NCI-H446 (cell line): ENCODE results near the gene DMC1.
A peak's percentile ranks its signal among the peaks of the same experiment; 100 is the strongest.
"Not testable (repeated sequence)": the region's sequence is repeated elsewhere in the genome, so short reads cannot be mapped to it uniquely, and the experiment has no call there.

Experiments
- DNase-seq, 2 experiments: peaks; one replicate each; lab custom pipeline; 2025; lab: John Stamatoyannopoulos, UW

Gene DMC1, protein sequence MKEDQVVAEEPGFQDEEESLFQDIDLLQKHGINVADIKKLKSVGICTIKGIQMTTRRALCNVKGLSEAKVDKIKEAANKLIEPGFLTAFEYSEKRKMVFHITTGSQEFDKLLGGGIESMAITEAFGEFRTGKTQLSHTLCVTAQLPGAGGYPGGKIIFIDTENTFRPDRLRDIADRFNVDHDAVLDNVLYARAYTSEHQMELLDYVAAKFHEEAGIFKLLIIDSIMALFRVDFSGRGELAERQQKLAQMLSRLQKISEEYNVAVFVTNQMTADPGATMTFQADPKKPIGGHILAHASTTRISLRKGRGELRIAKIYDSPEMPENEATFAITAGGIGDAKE

DNA sequence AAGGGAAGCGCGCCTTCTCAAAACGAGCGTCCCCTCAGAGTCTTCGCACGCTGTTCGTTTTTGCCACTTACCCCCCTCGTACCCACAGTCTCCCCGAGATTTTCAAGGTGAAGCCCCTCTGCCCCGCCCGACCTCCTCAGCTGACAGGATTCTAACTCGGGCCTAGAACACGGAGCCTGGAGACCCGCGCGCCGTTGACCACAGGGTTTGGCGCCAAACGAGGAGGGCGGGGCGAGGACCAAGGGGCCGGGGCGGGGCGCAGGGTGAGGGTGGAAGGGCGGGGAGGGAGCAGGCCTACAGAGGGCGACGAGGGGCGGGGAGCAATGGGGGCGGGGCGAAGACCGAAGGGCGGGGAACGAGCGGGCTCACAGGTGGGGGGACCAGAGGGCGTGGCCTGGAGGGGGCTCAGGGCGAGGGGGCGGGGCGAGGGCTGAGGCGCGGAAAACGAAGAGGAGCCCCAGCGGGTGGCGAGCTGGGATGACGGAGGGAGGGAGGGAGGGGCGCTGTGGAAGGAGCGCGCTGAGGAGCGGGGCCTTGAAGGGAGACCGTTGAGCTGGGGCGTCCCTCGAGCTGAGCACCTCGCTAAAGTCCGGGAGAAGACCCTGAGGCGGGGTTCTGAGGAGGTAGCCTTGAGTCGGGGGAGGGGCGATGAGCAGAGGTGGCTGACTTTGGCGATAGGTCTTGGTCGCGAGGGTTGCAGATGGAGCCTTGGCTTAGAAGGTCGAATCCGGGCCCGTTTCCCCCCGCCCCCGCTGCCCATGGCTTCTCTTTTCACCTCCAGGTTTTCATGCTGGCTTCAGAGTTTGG lies at the start of gene DMC1:
Gene DMC1, minus strand, starts transcription at position 212 of the 807 bp plus-strand sequence. CDS start 1,927 bp downstream, outside the sequence.
- peak in 1 of 2 experiments; percentile 40 for DNase-seq

DNA sequence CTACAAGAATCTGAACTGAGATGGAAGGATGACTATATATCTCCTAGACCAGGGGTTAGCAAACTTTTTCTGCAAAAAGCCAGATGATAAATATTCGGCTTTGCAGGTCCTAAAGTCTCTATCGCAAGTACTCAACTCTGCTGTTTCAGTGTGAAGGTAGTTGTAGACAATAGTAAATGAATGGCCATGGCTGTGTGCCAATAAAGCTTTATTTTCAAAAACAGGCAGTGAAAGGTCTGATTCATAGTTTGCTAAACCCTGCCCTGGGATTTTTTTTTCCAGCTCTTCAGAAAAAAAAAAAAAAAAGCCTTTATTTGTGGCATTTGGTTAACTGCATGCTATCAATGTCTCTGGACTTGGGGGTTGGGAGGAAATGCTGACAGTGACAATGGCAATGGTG lies 48.7 kb upstream of the DMC1 start:
- DNase-seq: no peak

DNA sequence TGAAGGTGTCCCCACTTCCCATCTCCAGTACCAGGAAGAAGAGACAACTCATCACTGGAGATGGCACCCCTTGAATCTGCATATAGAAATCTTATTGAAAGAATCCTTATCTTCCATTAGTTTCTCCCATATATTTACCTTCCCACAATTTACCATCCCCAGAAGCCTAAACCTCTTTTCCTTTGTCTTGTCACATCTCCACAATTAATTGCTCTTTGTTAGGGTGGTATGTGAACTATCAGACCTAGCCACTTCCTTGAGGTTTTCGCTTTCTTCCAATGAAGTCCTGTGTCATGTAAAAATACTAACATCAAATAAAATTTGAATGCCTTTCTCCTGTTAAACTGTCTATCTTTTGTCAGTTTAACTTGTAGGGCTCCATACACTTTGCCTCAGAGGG lies 48.3 kb upstream of the DMC1 start:
- DNase-seq: no peak

DNA sequence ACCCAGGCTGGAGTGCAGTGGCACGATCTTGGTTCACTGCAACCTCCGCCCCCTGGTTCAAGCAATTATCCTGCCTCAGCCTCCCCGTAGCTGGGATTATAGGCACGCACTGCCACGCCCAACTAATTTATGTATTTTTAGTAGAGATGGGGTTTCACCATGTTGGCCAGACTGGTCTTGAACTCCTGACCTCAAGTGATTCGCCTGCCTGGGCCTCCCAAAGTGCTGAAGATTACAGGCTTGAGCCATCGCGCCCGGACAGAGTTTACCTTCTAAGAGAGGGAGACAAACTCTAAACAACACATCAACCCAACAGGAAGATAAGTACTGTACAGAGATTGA lies 45.1 kb upstream of the DMC1 start:
- DNase-seq: not testable (repeated sequence)

DNA sequence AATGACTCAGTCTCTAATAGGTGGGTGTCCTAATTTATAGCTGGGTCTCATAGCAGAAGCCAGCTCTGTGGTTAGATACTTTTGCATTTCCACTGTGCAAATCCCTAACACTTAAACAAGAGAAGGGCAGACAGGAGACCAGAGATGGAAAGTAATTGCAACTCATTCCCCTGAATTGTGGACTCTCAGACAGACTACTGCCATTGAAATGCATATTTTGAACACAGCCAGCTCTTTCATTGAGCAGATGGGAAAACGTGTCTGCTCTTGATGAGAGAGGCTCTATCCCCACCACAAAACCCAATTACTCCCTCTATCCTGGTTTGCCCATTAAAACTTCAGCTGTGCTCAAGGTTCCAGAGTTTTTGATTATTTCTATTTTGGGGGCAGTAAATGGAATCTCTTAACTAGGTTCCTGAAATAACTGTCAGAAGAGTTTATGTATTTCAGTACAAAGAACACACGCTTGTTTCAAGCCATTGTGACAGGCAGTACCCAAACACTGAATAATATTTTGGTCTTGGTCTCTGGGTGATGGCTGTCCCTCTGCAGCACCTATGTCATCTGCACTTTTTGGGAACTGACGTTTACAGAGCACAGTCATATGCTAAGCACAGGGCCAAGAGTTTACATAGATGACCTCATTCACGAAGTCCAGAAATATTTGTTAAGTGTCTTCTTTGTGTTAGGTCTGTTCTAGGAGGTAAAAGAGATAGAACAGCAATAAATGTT lies 44.5 kb upstream of the DMC1 start:
- no peak for DNase-seq

DNA sequence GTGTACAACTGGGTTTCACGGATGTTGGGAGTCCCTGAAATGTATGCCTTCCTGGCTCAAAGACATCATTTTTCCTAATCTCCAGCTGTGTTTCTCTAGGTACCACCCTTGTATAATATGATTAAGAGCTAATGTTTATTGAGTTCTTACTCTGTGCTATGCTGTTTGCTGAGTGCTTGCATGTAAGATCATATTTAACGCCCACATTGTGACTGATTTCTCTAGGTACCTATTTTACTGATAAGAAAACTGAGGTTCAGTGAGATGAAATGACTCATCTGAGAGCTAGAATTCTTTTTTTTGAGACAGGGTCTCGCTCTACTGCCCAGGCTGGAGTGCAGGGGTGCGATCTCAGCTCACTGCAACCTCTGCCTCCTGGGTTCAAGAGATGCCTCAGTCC lies 43.6 kb upstream of the DMC1 start:
- no peak for DNase-seq

DNA sequence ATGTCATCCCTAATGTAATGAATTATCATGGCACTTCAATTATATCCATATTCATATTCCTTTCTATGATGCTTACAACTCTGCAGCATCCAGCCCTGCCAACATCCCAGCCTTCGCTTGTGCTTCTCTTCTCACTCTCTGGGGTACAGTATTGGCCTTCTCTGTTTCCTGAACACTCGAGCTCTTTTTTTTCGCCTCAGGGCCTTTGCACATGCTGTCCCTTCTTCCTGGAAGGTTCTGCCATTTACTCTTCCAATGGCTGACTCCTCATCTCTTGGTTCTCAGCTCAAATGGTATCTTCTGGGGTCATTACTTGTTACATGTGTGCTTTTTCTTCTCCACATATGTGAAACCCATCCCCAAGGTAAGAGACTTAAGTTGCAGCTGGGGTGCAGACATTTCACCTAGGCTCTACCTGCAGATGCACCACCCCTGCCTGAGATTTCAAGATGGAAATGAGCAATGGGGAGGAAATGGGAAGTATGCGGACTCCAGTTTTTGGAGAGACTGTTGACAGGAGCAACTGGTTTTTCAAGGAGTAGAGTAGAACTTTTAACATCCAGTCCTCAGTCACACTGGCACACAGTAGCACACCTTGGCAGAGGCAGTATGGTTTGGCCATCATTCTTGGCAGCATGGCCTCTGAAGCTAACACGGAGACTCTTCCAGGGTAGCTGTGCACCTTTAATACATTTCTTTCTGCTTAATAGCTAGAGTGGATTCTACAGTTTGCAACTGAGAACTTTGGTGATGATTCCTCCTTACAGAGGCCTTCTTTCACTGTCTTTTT lies 42.4 kb upstream of the DMC1 start:
- DNase-seq: no peak

DNA sequence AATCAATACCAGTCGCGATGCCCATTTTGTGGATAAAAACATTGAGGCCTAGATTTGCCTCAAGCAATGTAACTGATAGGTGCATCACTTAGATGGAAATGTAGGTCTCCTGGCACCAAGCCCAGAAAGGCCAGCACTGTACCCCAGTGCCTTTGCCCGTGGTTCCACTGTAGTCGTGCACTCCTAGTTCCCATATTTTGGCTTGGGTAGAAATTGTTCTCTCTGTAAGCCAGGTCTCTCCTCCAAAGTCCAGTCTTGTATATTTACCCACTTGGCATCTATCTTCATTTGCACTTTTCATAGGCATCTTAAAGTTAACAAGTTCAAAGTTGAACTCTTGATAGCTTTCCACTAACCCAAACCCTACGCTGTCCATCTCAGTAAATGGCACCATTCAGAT lies 41.6 kb upstream of the DMC1 start:
- DNase-seq: no peak

DNA sequence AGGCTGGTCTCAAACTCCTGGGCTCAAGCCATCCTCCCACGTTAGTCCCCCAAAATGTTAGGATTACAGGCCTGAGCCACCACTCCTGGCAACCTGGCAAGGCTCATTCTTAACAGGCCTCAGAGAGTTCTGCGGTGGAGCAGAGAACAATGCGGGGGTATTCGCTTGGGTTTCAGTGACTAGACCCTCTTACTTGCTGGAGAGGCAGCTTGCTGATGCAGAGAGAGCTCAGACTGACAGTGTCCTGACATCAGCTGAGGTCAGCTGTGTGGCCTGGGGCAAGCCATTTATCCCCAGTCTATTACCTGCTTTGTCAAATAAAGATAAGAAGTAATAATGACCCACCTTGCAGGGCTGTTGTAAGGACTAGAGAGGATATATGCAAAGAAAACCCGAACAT lies 40.3 kb upstream of the DMC1 start:
- DNase-seq: no peak

DNA sequence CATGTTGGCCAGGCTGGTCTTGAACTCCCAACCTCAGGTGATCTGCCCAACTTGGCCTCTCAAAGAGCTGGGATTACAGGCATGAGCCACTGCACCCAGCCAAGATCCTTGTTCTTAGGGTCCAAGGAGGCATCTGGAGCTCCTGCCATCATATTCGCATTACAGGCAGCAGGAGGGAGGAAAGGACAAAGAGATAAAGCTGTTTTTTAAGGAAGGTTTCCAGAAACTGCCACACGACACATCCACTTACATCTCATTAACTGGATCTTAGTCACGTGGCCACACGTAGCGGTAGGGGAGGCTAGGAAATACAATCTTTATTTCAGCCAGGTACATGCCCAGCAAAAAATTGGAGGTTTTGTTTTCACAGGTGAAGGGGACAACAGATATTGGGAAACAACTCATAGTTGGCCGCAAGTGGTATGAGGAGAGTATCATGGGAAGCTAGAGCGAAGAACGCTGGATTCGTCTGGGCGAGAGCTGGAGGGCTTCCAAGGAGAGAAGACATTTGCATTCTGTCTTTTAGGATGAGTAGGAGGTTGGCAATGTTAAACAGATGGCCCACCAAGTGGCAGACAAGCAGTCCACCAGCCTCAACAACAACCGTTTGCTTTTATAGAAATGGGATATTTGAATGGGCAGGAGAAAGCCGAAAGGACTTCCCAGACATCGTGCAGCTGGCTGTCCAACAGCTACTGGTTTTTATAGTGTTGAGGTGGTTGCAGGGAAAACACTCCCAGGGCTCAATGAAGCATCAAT lies 39.2 kb upstream of the DMC1 start:
- peak; percentile 62 to 87 for DNase-seq

DNA sequence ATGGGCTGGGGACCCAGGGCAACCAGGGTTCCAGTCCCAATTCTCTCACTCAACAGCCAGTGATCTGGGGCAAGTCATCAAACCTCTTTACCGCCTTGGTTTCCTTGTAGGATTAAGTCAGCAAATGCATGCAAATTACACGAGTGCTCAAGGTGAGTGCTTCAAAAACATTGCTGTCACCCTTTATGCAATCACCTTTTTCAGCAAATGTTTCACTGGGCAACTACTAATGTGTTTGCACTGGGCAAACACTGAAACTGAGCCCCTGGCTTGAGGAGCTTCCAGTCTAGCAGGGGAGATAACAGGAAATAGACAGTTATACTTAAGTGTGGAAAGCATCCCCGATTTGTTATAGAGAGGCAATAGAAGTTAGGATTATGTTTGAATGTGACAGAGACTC lies 37.7 kb upstream of the DMC1 start:
- no peak for DNase-seq

DNA sequence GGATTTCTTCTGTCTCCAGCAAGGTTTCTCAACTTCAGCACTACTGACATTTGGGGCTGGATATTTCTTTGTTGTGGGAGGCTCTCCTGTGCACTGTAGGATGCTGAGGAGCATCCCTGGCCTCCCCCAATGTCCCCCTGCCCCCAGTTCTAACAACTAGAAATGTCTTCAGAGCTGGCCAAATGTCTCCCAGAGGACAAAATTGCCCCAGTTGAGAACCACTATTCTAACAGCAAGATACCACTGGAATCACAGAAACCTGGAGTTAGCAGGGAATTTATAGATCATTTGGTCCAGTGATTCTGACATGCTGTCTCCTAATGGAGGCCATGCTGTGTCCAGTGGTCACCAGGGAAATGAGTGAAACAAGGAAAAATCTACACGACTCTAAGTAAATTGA lies 32.2 kb upstream of the DMC1 start:
- no peak for DNase-seq

DNA sequence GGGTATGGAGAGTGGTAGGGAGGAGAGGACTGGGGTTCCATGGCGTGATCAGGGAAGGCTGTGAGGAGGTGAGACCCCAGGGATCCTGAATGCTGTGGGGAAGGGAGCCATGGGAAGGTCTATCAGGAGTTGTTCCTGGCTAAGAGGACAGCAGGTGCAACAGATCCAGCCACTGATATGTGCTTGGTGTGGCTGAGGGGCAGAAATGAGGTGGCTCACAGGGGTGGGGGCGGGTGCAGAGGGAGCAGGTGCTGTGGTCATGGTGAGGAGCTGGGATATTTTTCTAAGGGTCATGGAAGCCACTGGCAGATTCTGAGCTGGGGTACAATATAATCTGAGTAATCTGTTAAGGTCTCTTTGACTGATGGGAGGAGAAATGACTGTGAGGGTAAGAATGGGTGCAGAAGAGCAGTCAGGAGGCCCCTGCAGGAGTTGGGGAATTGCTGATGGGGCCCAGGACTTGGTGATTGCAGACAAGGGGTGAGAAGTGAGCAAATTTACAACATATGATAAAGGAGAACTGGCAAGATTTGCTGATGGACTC lies 31.3 kb upstream of the DMC1 start:
- no peak for DNase-seq

DNA sequence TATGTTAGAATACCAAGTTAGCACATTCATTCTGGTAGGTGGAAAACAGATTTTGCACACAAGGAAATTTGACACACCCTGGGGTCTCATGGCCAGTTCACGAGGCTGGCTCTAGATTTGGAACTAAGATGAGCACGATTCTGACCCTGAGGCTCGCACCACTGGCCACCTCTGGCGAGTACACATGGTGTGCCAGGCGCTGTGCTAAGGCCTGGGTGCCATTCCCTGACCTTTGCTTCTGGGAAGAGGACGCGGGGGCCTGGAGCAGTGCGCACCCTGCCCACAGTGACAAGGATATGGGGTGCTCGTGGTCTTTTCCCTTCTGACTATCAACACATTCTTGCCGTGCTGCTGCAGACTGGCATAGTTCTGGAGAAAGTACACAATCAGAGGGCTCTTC lies 29.5 kb upstream of the DMC1 start:
- DNase-seq: no peak

DNA sequence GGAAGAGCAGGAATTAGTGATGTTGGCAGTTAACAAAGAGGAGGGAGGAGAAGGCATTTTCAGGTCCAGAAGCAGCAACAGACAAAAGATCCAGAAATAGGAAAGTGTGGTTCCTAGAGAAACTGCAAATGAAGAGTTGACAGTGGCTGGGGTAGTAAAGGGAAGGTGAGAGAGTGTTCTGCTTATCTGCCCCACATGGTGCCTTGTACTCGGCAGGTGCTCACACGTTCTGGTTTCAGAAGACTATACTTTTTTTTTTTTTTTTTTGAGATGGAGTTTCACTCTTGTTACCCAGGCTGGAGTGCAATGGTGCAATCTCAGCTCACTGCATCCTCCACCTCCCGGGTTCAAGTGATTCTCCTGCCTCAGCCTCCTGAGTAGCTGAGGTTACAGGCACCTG lies 12.9 kb upstream of the DMC1 start:
- not testable (repeated sequence) for DNase-seq

DNA sequence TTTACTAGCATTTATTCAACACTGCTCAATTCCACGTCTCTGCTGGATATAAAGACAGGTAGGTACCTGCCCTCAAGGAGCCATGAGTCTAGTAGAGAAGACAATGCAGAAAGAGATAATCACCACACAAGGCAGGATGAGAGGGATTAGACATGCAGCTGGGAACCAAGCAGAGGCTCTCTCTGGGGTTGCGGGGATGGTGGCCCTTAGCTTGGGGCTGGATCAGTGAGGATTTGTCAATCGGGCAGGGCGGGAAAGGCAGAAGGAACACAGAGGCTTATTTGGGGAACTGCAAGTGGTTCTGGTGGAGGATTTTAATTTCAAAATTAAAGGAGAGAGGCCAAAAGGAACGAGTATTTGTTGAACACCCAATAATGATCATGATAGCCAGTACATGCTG lies 8.5 kb upstream of the DMC1 start:
- no peak for DNase-seq

DNA sequence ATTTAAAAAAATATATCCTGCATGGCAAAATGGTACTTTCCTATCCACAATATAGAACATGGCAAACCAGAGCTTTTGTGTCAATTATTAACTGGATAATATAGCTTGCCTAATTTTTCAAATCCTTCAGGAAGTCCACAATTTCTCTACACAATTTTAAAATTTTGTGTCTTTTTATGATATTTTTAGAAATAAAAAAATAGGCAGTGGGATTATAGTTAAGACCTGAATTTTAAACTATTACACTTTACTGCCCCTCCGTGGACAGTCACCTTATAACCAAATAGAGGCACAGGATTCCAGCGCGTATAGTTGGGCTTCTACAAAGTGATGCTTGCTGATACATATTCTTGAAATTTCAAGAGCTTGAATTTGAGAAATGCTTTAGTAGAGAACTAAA lies 2.1 kb upstream of the DMC1 start:
- DNase-seq: peak; percentile 2 to 42

DNA sequence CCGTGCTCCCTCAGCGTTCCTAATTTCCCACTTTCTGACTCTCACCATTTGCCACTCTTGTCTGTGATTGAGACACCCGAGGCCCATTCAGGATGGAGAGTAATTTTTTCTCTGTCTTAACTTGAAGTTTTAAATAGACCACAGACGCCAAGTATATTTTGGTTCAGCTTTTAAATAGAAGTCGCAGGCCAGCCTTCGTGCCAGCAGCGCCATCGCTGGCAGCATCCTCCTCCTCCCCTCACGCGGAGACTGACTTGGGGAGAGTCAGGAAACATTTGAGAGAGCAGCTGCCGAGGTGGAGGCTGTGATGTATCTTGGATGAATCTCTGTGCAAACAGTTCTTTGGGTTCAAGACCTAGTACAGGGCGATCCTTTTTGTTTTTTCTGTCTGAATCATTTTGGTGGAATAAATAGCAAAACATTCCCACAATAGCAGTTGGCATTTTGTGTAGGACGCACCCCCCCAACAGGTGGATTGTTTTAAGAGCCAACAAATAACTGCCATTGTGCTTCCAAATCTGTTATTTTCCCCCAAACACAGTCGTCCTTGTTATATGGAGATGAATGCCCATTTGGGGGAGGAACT lies 889 bp upstream of the DMC1 start:
- peak; percentile 32 to 39 for DNase-seq

DNA sequence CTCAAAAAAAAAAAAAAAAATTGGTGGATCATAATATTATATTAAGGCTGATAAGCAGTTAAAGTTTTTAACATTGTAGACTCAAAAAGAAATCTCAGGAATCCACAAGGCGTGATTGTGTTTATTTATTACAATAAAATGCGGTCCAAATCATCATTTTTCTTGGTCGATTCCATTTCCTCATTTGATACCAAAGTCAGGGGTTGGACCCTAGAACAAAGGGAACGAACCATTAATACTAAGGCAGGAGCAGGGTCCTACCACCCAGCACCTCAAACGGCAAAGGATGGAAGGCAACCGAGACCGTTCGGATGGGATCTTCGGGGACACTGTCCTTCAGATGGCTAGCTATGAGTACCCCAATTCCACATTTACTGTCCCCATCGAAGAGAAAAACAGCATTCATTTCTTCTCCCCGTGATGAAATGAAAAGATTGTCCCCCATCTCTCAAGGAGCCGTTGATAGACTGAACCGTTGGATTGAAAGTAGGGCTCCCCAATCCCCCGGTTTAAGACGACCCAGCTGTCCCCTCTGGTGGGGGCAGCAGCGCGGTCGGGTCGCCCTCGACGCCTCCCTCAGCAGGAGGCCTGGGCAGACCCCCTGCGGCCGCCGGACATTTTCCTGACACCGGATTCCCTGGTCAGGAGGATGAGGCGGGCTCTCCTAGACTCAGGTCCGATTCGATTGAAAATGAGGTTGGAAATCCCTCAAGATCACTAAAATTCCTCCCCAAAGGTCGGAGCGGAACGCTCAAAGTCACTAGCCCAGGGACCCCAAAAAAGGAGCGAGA lies 607 bp downstream of the DMC1 start:
- DNase-seq: no peak
